ENCODE results near the gene GPR157. TPM values are rescaled to one million over a fixed set of nuclear protein-coding genes. Genes with fewer than 3 reads are reported as not detected.
"Not testable (repeated sequence)": the region's sequence is repeated elsewhere in the genome, so short reads cannot be mapped to it uniquely, and the experiment has no call there.

GPR157 gene
- total RNA-seq, 2 donors from 2014 or later = 5.4 to 7.0 TPM

DNA sequence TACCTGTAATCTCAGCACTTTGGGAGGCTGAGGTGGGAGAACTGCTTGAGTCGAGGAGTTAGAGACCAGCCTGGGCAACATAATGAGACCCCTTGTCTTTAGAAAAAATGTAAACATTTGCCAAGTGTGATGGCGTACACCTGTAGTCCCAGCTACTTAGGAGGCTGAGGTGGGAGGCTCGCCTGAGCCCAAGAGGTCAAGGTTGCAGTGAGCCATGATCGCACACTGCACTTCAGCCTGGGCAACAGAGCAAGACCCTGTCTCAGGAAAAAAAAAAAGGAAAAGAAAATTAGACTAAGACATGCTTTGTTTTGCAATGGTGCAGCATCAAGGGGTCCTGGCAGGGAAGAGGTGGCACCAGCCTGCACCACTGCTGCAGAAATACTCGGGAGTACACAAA is 16.8 kb upstream of the GPR157 start:
- Histone ChIP-seq H3K4me1 (ENCODE audit: control insufficient read depth in 1 of 2, low read depth in 2 of 2) (peaks cover 11 to 18% of the 10 kb centered on the region in 2 donors), H3K4me3 (no peak overlapping the region), H3K27me3 (replicated peaks; ENCODE audit: insufficient read depth) (no peaks in the 10 kb centered on the region), H3K27ac (no peak overlapping the region), H3K36me3 (no peaks in the 10 kb centered on the region), H3K9me3 (no peaks in the 10 kb centered on the region)
- DNase-seq (ENCODE audit: low spot score) (no peak), ATAC-seq (ENCODE audit: insufficient number of reproducible peaks, low FRiP score, low read depth) (no peak)
- TF ChIP-seq, protein P1, sequence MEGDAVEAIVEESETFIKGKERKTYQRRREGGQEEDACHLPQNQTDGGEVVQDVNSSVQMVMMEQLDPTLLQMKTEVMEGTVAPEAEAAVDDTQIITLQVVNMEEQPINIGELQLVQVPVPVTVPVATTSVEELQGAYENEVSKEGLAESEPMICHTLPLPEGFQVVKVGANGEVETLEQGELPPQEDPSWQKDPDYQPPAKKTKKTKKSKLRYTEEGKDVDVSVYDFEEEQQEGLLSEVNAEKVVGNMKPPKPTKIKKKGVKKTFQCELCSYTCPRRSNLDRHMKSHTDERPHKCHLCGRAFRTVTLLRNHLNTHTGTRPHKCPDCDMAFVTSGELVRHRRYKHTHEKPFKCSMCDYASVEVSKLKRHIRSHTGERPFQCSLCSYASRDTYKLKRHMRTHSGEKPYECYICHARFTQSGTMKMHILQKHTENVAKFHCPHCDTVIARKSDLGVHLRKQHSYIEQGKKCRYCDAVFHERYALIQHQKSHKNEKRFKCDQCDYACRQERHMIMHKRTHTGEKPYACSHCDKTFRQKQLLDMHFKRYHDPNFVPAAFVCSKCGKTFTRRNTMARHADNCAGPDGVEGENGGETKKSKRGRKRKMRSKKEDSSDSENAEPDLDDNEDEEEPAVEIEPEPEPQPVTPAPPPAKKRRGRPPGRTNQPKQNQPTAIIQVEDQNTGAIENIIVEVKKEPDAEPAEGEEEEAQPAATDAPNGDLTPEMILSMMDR (IDR thresholded peaks at IDR 0.05) = no peak

DNA sequence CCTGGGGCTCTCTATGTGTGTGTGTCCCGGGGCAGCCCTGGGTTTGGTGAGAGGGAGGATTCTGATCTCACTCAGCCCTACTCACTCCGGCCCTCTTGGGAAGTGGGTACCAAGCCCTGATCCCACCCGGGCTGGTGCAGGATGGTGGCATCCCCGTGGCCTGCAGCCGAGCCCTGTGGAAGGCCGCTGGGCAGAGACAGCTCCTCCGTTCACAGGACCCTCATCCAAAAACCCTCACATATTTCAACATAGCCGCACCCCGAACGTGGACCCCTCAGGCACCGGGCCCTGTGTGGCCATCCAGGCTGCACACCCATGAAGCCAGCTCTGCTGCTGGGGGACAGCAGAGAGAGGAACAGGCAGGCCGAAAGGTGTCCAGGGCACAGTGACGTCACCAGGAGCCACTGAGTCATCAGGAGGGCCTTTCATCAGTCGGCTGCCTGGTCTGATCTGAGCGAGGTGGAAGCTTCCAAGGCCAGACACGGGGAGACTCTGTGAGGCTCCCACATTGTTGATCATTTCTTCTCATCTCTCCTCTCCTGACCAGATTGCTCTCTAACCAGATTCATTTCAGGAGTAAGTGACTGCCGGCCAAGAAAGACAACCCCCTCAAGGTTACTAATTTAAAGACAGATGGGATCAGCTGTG is 16.2 kb upstream of the GPR157 start:
- TF ChIP-seq, protein P1 (IDR thresholded peaks at IDR 0.05) = no peak
- DNase-seq (ENCODE audit: low spot score) = no peak

DNA sequence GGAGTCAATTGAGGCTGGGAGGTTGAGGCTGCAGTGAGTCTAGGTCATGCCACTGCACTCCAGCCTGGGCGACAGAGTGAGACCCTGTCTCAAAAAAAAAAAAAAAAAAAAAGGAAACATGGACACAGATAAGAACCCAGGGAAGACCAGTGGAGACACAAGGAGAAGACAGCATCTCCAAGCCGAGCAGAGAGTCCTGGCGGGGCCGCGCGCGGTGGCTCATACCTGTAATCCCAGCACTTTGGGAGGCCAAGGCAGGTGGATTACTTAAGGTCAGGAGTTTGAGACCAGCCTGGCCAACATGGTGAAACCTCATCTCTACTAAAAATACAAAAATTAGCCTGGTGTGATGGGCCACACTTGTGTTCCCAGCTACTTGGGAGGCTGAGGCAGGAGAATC is 15.6 kb upstream of the GPR157 start:
- not testable (repeated sequence) for H3K9me3 ChIP-seq; H3K4me1 ChIP-seq (ENCODE audit: control insufficient read depth in 1 of 2, low read depth in 2 of 2); H3K36me3 ChIP-seq; DNase-seq (ENCODE audit: low spot score); H3K27ac ChIP-seq; ATAC-seq (ENCODE audit: insufficient number of reproducible peaks, low FRiP score, low read depth); H3K27me3 ChIP-seq (replicated peaks; ENCODE audit: insufficient read depth); H3K4me3 ChIP-seq

More for the DNA sequence above, 16.2 kb upstream of the GPR157 start:
- H3K4me1 ChIP-seq (ENCODE audit: control insufficient read depth in 1 of 2, low read depth in 2 of 2) = peaks cover 8 to 15% of the 10 kb centered on the region in 2 donors
- no peaks in the 10 kb centered on the region for H3K27me3 ChIP-seq (replicated peaks; ENCODE audit: insufficient read depth)
- no peaks in the 10 kb centered on the region for H3K36me3 ChIP-seq
- H3K4me3 ChIP-seq = no peak overlapping the region
- no peak overlapping the region for H3K27ac ChIP-seq
- no peaks in the 10 kb centered on the region for H3K9me3 ChIP-seq
- no peak for ATAC-seq (ENCODE audit: insufficient number of reproducible peaks, low FRiP score, low read depth)

DNA sequence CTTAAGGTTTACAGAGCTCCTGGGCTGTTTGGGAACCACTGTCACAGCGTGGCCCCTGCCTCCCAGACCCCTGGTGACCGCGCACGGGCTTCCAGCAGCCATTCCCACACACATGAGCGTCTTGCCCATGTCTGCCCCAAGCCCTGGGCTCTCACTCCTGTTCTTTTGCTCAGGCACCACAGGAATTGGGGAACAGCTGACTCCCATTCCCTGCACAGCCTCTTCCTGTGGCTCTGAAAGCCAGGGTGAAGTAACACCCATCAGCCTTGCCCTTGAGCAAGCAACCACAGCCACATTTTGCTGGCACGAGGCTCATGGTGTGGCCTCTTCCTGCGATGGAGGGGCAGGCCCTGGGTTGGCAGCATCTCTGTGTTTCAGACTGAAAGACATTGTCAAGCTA is 14.3 kb upstream of the GPR157 start:
- ATAC-seq (ENCODE audit: insufficient number of reproducible peaks, low FRiP score, low read depth) (no peak), DNase-seq (ENCODE audit: low spot score) (no peak)
- H3K4me3 ChIP-seq = no peak overlapping the region
- no peaks in the 10 kb centered on the region for H3K27me3 ChIP-seq (replicated peaks; ENCODE audit: insufficient read depth)
- TF ChIP-seq, protein P1 (IDR thresholded peaks at IDR 0.05) = no peak
- H3K4me1 ChIP-seq (ENCODE audit: control insufficient read depth in 1 of 2, low read depth in 2 of 2) = no peaks in the 10 kb centered on the region
- H3K27ac ChIP-seq = no peak overlapping the region
- no peaks in the 10 kb centered on the region for H3K36me3 ChIP-seq
- no peaks in the 10 kb centered on the region for H3K9me3 ChIP-seq

DNA sequence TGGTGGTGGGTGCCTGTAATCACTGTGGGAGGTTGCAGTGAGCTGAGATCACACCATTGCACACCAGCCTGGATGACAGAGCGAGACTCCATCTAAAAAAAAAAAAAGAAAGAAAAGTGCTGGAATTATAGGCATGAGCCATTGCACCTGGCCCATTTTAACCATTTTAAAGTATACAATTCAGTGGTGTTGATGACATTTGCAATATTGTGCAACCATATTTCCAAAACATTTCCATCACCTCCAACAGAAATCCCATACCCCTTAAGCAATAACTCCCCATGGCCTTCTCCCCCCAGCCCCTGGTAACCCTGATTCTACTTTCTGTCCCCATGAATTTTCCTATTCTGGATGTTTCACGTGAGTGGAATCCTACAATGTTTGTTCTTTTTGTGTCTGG is 11.0 kb upstream of the GPR157 start:
- TF ChIP-seq, protein P1 (IDR thresholded peaks at IDR 0.05) = no peak
- H3K36me3 ChIP-seq = no peaks in the 10 kb centered on the region
- no peaks in the 10 kb centered on the region for H3K27me3 ChIP-seq (replicated peaks; ENCODE audit: insufficient read depth)
- H3K4me3 ChIP-seq = no peak overlapping the region
- no peak for DNase-seq (ENCODE audit: low spot score)
- no peaks in the 10 kb centered on the region for H3K9me3 ChIP-seq
- ATAC-seq (ENCODE audit: insufficient number of reproducible peaks, low FRiP score, low read depth) = no peak
- H3K4me1 ChIP-seq (ENCODE audit: control insufficient read depth in 1 of 2, low read depth in 2 of 2) = peaks cover 4 to 5% of the 10 kb centered on the region in 2 donors
- no peak overlapping the region for H3K27ac ChIP-seq

DNA sequence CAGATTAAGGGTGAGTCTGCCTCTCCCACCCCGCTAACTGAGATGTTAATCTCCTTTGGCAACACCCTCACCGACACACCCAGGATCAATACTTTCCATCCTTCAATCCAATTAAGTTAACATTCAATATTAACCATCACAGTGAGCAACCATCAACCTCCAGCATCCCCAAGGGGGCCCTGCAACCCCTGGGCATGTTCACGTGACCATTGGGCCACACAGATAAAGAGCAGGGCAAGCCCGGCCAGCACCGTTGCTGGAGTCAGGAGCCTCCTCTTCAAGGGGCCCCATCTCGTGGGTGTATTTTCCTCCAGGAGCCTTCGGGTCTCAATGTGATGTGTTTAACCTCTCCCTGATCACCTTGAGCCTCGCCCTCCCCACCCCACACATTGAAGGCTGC is 8.0 kb upstream of the GPR157 start:
- ATAC-seq (ENCODE audit: insufficient number of reproducible peaks, low FRiP score, low read depth) (no peak), DNase-seq (ENCODE audit: low spot score) (no peak)
- H3K27me3 ChIP-seq (replicated peaks; ENCODE audit: insufficient read depth) = no peaks in the 10 kb centered on the region
- TF ChIP-seq, protein P1 (IDR thresholded peaks at IDR 0.05) = no peak
- no peaks in the 10 kb centered on the region for H3K36me3 ChIP-seq
- no peaks in the 10 kb centered on the region for H3K9me3 ChIP-seq
- no peak overlapping the region for H3K4me3 ChIP-seq
- peaks cover 4 to 7% of the 10 kb centered on the region in 2 donors for H3K4me1 ChIP-seq (ENCODE audit: control insufficient read depth in 1 of 2, low read depth in 2 of 2)
- H3K27ac ChIP-seq = no peak overlapping the region

Data from thoracic aorta (tissue), 2 donors.